Activated naive CD8-positive, alpha-beta T cell treated with anti-CD3 and anti-CD28 coated beads, Interleukin-2, amount 10 ng/mL, durations not matched to agents 7 days and 5 days (primary cell): ENCODE results near the gene PATJ. TPM values are rescaled to one million over a fixed set of nuclear protein-coding genes. Genes with fewer than 3 reads are reported as not detected.
"Not testable (repeated sequence)": the region's sequence is repeated elsewhere in the genome, so short reads cannot be mapped to it uniquely, and the experiment has no call there.

Experiments used
- ATAC-seq: fragments of 150-1000 bp; cut with Tn5 transposase; one replicate; pipeline ENCODE4 v1.10.0; 2021; ENCODE audit warnings: low read depth, moderate library complexity
- POLR2A ChIA-PET: fragments of 350-600 bp; sonication (Branson Sonifier 250); formaldehyde crosslinking; loops from one replicate; lab custom pipeline; 2021; ENCODE audit warnings: antibody characterized with exemption; lab: Charles Lee
- DNase-seq: peaks from one replicate; pipeline ENCODE4 v3.0.0; 2021
- H3K27ac Mint-ChIP-seq: one replicate; pipeline ENCODE4 v1.8.0; 2022; ENCODE audit warnings: mild to moderate bottlenecking, mixed read lengths
- H3K27me3 Mint-ChIP-seq: one replicate; pipeline ENCODE4 v1.8.0; 2022; ENCODE audit warnings: mild to moderate bottlenecking, moderate library complexity, mixed read lengths
- H3K36me3 Mint-ChIP-seq: one replicate; pipeline ENCODE4 v1.8.0; 2021; ENCODE audit warnings: mild to moderate bottlenecking, mixed read lengths
- H3K4me1 Mint-ChIP-seq: one replicate; pipeline ENCODE4 v1.8.0; 2021; ENCODE audit warnings: mixed read lengths
- H3K4me3 Mint-ChIP-seq: one replicate; pipeline ENCODE4 v1.8.0; 2022; ENCODE audit warnings: mild to moderate bottlenecking, moderate library complexity, mixed read lengths
- H3K9me3 Mint-ChIP-seq: one replicate; pipeline ENCODE4 v1.8.0; 2021; ENCODE audit warnings: mixed read lengths
- total RNA-seq, 2 experiments: library from RNA; stranded (reverse); gene quantifications; one replicate each; pipeline ENCODE4 v1.2.3, GENCODE V29; 2021

The PATJ gene
- total RNA-seq, 2 experiments from 2014 or later = 24.5 to 27.2 TPM

GRCh38 chr1:61816191-61816590, 73.9 kb downstream of the PATJ start:
- no peak overlapping the region for H3K4me3 Mint-ChIP-seq
- H3K36me3 Mint-ChIP-seq = peaks cover 6% of the 10 kb centered on the region

DNA sequence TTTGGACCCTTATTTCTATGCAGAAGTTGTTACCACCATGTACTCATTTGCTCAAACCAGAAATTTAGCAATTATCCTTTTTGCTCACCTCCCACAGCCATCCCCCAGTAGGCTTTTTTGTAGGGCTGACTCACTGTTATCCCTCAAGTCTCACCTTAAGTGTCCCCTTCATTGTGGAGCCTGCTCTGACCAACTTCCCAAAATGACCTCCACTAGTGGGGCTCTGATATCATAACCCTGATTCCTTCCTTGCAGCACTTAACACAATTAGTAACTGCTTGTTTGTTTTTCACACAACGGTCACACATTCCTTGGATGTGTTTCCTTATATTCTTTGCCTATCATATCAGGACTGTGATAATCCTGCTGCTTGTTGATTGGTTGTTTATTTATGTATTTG, 76.7 kb downstream of the PATJ start:
- Mint-ChIP-seq H3K36me3 (peaks cover 20% of the 10 kb centered on the region), H3K27ac (no peak overlapping the region), H3K4me1 (no peaks in the 10 kb centered on the region), H3K9me3 (no peaks in the 10 kb centered on the region), H3K4me3 (no peak overlapping the region), H3K27me3 (no peaks in the 10 kb centered on the region)
- POLR2A ChIA-PET = no interaction called here
- DNase-seq (no peak), ATAC-seq (no peak)

More at GRCh38 chr1:61816191-61816590, 73.9 kb downstream of the PATJ start:
- peaks cover 3% of the 10 kb centered on the region for H3K4me1 Mint-ChIP-seq
- no peak for DNase-seq
- no peak for ATAC-seq
- no peaks in the 10 kb centered on the region for H3K27me3 Mint-ChIP-seq
- no peak overlapping the region for H3K27ac Mint-ChIP-seq
- POLR2A ChIA-PET = no interaction called here
- H3K9me3 Mint-ChIP-seq = no peaks in the 10 kb centered on the region

DNA sequence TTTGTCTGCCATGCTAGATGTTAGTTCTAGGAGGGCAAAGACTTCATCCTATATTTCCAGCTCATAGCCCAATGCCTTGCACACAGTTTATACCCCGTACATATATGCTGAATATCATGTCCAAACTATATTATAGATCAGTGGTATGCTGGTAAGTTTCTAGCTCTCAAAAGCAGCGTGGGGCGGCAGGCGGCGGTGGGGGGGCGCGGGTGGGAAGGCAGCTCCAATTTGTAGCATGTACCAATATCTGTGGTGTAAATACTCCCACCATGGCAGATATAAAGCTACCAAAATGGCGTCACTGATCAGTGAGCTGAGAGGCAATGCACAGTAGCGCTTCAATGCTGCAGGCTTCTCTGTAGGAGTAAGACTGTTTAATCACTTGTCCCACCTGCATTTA, 77.1 kb downstream of the PATJ start:
- Mint-ChIP-seq H3K27ac (no peak overlapping the region), H3K4me1 (no peaks in the 10 kb centered on the region), H3K27me3 (no peaks in the 10 kb centered on the region), H3K4me3 (no peak overlapping the region), H3K36me3 (peaks cover 20% of the 10 kb centered on the region), H3K9me3 (no peaks in the 10 kb centered on the region)
- ATAC-seq (no peak), DNase-seq (no peak)
- POLR2A ChIA-PET = no interaction called here

GRCh38 chr1:61825393-61825792, 83.1 kb downstream of the PATJ start:
- H3K4me1 Mint-ChIP-seq = peaks cover 3% of the 10 kb centered on the region
- DNase-seq (no peak), ATAC-seq (no peak)
- H3K4me3 Mint-ChIP-seq = no peak overlapping the region
- H3K9me3 Mint-ChIP-seq = no peaks in the 10 kb centered on the region
- peaks cover 37% of the 10 kb centered on the region for H3K36me3 Mint-ChIP-seq
- POLR2A ChIA-PET = no interaction called here
- no peaks in the 10 kb centered on the region for H3K27me3 Mint-ChIP-seq
- H3K27ac Mint-ChIP-seq = no peak overlapping the region

DNA sequence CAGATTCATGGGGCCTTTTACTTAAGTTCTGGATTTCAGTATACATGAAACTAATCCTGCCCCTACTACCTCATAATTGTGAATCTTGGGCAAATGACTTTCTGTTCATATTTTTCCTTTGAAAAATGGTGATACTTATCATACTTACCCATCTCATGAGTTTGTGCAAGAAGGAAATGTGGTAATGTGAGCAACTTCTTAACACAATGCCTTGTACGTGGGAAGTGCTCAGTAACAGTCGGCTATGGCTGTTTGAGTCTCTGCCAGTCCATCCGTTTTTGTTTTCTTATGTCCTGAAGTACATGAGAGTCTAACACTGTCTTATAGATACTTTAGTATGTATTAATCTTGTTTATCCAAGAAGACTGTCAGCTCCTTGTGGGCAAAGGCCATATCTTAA, 86.5 kb downstream of the PATJ start:
- no peak overlapping the region for H3K27ac Mint-ChIP-seq
- no peak overlapping the region for H3K4me3 Mint-ChIP-seq
- H3K36me3 Mint-ChIP-seq = peaks cover 24% of the 10 kb centered on the region

DNA sequence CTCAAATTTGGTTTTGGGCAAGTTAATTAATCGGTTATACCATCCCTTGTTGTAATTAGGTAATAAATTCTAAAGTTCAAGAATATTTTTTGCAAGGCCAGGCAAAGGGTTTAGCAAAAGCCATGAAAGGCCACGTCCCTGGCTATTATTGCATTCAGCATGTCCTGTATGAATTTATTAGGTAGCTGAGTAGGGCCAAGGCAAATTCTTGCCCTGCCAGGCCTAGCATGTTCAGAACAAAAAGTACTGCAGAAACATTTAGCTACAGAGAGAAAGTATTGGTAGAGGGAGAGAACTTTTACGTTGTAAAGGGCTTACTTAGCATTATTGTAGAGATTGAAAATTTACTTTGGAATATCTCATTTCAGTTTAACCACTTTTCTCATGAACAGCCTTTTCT, 94.4 kb downstream of the PATJ start:
- Mint-ChIP-seq H3K36me3 (peaks cover 6% of the 10 kb centered on the region), H3K4me3 (no peak overlapping the region), H3K27ac (no peak overlapping the region), H3K27me3 (no peaks in the 10 kb centered on the region), H3K9me3 (no peaks in the 10 kb centered on the region), H3K4me1 (no peaks in the 10 kb centered on the region)
- POLR2A ChIA-PET = no interaction called here
- DNase-seq (no peak), ATAC-seq (no peak)

More for the DNA sequence above, 86.5 kb downstream of the PATJ start:
- POLR2A ChIA-PET = no interaction called here
- H3K9me3 Mint-ChIP-seq = no peaks in the 10 kb centered on the region
- H3K4me1 Mint-ChIP-seq = peaks cover 3% of the 10 kb centered on the region
- DNase-seq (no peak), ATAC-seq (no peak)
- no peaks in the 10 kb centered on the region for H3K27me3 Mint-ChIP-seq

- not testable (repeated sequence) for H3K27ac Mint-ChIP-seq, H3K4me3 Mint-ChIP-seq, ATAC-seq, DNase-seq, H3K36me3 Mint-ChIP-seq, H3K27me3 Mint-ChIP-seq, H3K9me3 Mint-ChIP-seq, H3K4me1 Mint-ChIP-seq
- POLR2A ChIA-PET = interaction anchor here (0.7 kb wide), 1 partner anchor 495 kb away, joined by 4 read pairs; no protein-coding TSS in a partner anchor
Measured at GRCh38 chr1:61837607-61838006, 95.3 kb downstream of the PATJ start.

DNA sequence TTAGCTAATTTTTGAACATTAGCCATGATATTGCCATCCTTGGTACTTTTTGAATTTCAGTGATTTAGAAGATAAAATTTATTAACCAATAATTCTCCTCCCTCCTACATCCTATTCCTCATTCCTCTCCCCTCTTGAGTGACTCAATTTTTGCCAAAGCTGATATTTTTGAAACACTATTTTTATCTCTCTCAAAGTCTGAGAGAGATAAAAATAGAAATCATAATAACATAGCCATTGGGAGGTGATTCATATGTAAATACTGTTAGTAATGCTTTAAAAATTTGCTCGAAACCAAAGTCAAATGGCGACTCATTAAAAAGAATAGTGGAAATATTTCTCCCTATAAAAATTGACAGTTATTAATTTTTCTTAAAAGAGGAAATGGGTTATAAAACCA, 97.4 kb downstream of the PATJ start:
- H3K4me1 Mint-ChIP-seq = peaks cover 1% of the 10 kb centered on the region
- peaks cover 2% of the 10 kb centered on the region for H3K36me3 Mint-ChIP-seq
- H3K27ac Mint-ChIP-seq = no peak overlapping the region
- POLR2A ChIA-PET = no interaction called here
- DNase-seq (no peak), ATAC-seq (no peak)
- H3K9me3 Mint-ChIP-seq = no peaks in the 10 kb centered on the region
- H3K4me3 Mint-ChIP-seq = no peak overlapping the region
- no peaks in the 10 kb centered on the region for H3K27me3 Mint-ChIP-seq

- no peaks in the 10 kb centered on the region for H3K27me3 Mint-ChIP-seq
- no peaks in the 10 kb centered on the region for H3K9me3 Mint-ChIP-seq
- H3K4me1 Mint-ChIP-seq = peaks cover 1% of the 10 kb centered on the region
- ATAC-seq (no peak), DNase-seq (no peak)
- H3K4me3 Mint-ChIP-seq = no peak overlapping the region
- H3K36me3 Mint-ChIP-seq = peaks cover 2% of the 10 kb centered on the region
- POLR2A ChIA-PET = interaction anchor here (0.6 kb wide), 1 partner anchor 300 kb away, joined by 4 read pairs; no protein-coding TSS in a partner anchor
- H3K27ac Mint-ChIP-seq = no peak overlapping the region
Measured at GRCh38 chr1:61842036-61842435, 99.8 kb downstream of the PATJ start.

- Mint-ChIP-seq H3K27ac (no peak overlapping the region), H3K4me1 (peaks cover 1% of the 10 kb centered on the region), H3K36me3 (no peaks in the 10 kb centered on the region), H3K27me3 (no peaks in the 10 kb centered on the region), H3K9me3 (no peaks in the 10 kb centered on the region), H3K4me3 (no peak overlapping the region)
- POLR2A ChIA-PET = no interaction called here
- ATAC-seq (no peak), DNase-seq (no peak)
Measured at GRCh38 chr1:61842863-61843514, 100.7 kb downstream of the PATJ start.

DNA sequence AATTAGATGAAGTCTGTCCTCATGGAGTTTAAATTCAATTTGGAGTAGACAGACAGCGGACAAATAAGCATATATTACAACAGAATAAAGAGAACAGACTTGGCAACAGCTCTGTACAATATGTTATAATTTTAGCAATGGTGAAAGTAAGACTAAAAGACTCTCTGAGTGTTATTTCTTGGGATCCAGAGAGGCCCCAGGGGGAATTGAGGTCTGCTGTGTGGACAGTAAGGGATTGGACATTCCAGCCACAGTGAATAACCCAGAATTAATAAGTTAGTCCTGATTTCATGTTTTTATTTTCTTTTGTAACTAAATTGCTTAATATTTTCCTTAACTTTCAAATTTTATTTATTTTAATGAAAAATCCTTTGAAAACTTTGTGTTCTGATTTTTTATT, 101.7 kb downstream of the PATJ start:
- DNase-seq = no peak
- POLR2A ChIA-PET = no interaction called here
- no peaks in the 10 kb centered on the region for H3K27me3 Mint-ChIP-seq
- peaks cover 1% of the 10 kb centered on the region for H3K4me1 Mint-ChIP-seq
- no peak overlapping the region for H3K27ac Mint-ChIP-seq
- H3K36me3 Mint-ChIP-seq = no peaks in the 10 kb centered on the region
- no peak for ATAC-seq
- no peak overlapping the region for H3K4me3 Mint-ChIP-seq
- no peaks in the 10 kb centered on the region for H3K9me3 Mint-ChIP-seq

DNA sequence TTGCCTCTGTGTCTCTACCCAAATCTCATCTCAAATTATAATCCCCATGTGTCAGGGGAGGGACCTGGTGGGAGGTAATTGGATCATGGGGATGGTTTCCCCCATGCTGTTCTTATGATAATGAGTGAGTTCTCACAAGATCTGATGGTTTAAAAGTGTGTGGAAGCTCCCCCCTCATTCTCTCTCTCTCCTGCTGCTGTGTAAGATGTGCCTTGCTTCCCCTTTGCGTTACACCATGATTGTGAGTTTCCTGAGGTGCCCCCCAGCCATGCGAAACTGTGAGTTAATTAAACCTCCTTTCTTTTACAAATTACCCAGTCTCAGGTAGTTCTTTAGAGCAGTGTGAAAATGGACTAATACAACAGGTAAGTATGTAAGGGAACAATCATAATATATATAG, 102.4 kb downstream of the PATJ start:
- H3K4me1 Mint-ChIP-seq, POLR2A ChIA-PET, H3K27ac Mint-ChIP-seq: not testable (repeated sequence)

DNA sequence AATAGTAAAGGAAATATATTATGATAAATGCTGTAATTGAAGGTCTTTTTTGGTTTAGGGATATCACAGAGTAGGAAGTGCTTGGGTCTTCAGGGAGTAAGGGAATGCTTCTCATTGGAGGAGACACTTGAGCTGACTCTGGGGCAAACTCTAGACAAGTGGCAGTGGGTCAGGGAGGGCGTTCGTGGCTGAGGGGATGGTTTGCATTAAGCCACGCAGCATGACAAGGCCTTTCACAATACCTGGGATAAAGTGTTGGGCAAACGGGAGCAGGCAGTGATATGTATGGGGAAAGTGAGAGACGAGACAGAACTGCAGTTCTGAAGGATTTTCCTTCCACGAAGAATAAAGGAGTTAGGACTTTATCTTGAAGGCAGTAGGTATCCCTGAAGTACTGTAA, 109.0 kb downstream of the PATJ start:
- Mint-ChIP-seq H3K4me3 (no peak overlapping the region), H3K9me3 (no peaks in the 10 kb centered on the region), H3K4me1 (no peaks in the 10 kb centered on the region), H3K27ac (no peak overlapping the region), H3K36me3 (no peaks in the 10 kb centered on the region), H3K27me3 (no peaks in the 10 kb centered on the region)
- POLR2A ChIA-PET = no interaction called here
- DNase-seq (no peak), ATAC-seq (no peak)

More for the DNA sequence above, 102.4 kb downstream of the PATJ start:
- not testable (repeated sequence) for H3K4me3 Mint-ChIP-seq, ATAC-seq, H3K27me3 Mint-ChIP-seq, DNase-seq, H3K9me3 Mint-ChIP-seq, H3K36me3 Mint-ChIP-seq

DNA sequence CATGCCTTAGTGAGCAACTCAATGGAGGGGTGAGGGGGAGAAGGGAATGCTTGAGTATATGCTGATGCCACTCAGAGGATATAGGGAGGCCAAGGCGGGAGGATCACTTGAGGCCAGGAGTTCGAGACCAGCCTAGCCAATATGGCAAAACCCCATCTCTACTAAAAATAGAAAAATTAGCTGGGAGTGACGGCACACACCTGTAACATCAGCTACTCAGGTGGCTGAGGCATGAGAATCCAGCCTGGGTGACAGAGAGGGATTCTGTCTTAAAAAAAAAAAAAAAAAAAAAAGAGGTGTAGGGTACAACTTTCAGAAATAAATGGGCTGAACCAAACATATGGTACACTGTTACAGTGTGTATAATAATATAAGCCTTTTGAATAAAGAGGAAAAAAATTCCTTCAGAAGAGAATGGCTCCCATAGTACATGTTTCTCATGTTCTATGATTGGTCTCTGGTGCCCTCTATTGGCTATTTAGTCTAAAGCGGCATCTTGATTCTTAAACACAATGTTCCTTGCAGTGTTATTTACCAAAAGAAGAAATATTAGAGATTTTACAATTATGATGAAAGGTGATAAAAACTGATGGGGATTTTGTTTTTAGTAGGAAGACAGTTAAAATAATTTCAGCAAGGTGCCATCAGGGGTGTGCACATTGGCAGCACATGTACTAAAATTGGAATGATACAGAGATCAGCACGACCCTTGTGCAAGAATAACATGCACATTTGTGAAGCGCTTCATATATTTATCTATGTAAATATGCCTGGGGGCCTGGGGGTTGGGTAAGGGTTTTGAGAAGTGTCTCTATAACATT, 109.8 kb downstream of the PATJ start:
- H3K27me3 Mint-ChIP-seq = no peaks in the 10 kb centered on the region
- ATAC-seq = no peak
- no peak for DNase-seq

More for the DNA sequence above, 109.8 kb downstream of the PATJ start:
- no peaks in the 10 kb centered on the region for H3K9me3 Mint-ChIP-seq
- no peak overlapping the region for H3K4me3 Mint-ChIP-seq
- POLR2A ChIA-PET = no interaction called here
- H3K4me1 Mint-ChIP-seq = no peaks in the 10 kb centered on the region
- no peaks in the 10 kb centered on the region for H3K36me3 Mint-ChIP-seq
- H3K27ac Mint-ChIP-seq = no peak overlapping the region
